PFSK-1 (cell line): ENCODE data around the gene CNTNAP5.

Experiments used
- POLR2AphosphoS5 ChIP-seq: IDR thresholded peaks from 2 replicates; pipeline ENCODE4 v1.6.1; 2012; ENCODE audit warnings: low read depth, mild to moderate bottlenecking, control low read depth, low read length, moderate library complexity
- REST ChIP-seq, 2 experiments: IDR thresholded peaks; 2 replicates each; pipeline versions ENCODE4 v1.6.1 to v1.8.0; 2011 to 2012; ENCODE audit warnings: low read depth in 2 of 2, low read length in 2 of 2, control low read depth in 1 of 2, inconsistent platforms in 1 of 2, mild to moderate bottlenecking in 1 of 2, moderate library complexity in 1 of 2; ENCODE audit not compliant: insufficient read depth in 1 of 2
- SIN3A ChIP-seq: IDR thresholded peaks from 2 replicates; pipeline ENCODE4 v1.6.1; 2012; ENCODE audit warnings: mild to moderate bottlenecking, low read length, moderate library complexity, borderline replicate concordance; ENCODE audit not compliant: insufficient read depth
- TAF1 ChIP-seq: IDR thresholded peaks from 2 replicates; pipeline ENCODE4 v1.6.1; 2012; ENCODE audit warnings: low read length, control low read depth, borderline replicate concordance; ENCODE audit not compliant: insufficient read depth

DNA sequence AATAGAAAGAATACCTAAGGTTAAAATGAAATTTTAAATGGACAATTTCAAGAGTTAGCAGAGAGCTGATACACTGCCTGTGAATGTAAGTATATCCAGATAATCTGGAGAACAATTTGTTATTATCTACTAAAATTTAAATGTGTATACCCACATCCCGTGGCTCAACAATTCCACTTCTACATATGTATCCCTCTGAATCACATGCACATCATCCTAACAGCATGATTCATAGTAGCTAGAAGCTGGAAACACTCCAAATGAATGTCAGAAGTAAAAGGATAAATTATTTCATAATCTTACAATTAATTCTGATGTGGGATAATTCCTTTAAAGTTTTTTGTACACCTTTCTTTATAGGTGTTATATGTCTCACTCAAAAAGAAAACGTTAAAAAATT, 87.9 kb downstream of the CNTNAP5 start:
- TF ChIP-seq REST (IDR thresholded peaks at IDR 0.05; ENCODE audit: insufficient read depth in 1 of 2, low read depth in 2 of 2, low read length in 2 of 2): no peak
- TF ChIP-seq POLR2AphosphoS5: no peak
- TF ChIP-seq SIN3A: no peak
- no peak for TF ChIP-seq TAF1
